SK-N-SH treated with all-trans-retinoic acid at 6 μM for 48 hours (cell line): Measurements from ENCODE around the gene ROCK1.

ENCODE experiments used
- ATAC-seq: fragments of 200-7000 bp; cut with Tn5 transposase; 3 replicates; pipeline ENCODE4 v1.9.1; 2020; ENCODE audit warnings: mild to moderate bottlenecking, moderate library complexity
- ARNTL ChIP-seq: fragments of 450-650 bp; formaldehyde crosslinking; IDR thresholded peaks from 2 replicates; pipeline ENCODE4 v1.5.0; 2020; ENCODE audit warnings: low read depth, mild to moderate bottlenecking, moderate library complexity, borderline replicate concordance
- BACH2 ChIP-seq: fragments of 250-450 bp; sonication (Bioruptor Pico); IDR thresholded peaks from 2 replicates; pipeline ENCODE4 v1.9.0; 2021; ENCODE audit warnings: mild to moderate bottlenecking, borderline replicate concordance
- CREB5 ChIP-seq: fragments of 250-450 bp; sonication (Bioruptor Pico); IDR thresholded peaks from 2 replicates; pipeline ENCODE4 v1.5.1; 2020; ENCODE audit warnings: low read depth, mild to moderate bottlenecking, moderate library complexity
- CSDC2 ChIP-seq: fragments of 250-450 bp; sonication (Bioruptor Pico); IDR thresholded peaks from 2 replicates; pipeline ENCODE4 v1.5.0; 2020; ENCODE audit warnings: mild to moderate bottlenecking, moderate library complexity
- CSRNP3 ChIP-seq: fragments of 250-450 bp; sonication (Bioruptor Pico); IDR thresholded peaks from 2 replicates; pipeline ENCODE4 v1.5.1; 2021; ENCODE audit warnings: mild to moderate bottlenecking, moderate library complexity
- ESRRG ChIP-seq: fragments of 250-450 bp; sonication (Bioruptor Pico); IDR thresholded peaks from 2 replicates; pipeline ENCODE4 v1.6.1; 2021; ENCODE audit warnings: mild to moderate bottlenecking
- GLIS3 ChIP-seq: fragments of 250-450 bp; sonication (Bioruptor Pico); IDR thresholded peaks from 2 replicates; pipeline ENCODE4 v1.5.0; 2020; ENCODE audit warnings: mild to moderate bottlenecking, moderate library complexity
- ISL1 ChIP-seq: fragments of 250-450 bp; sonication (Bioruptor Pico); IDR thresholded peaks from 2 replicates; pipeline ENCODE4 v2.1.2; 2022; ENCODE audit warnings: mild to moderate bottlenecking, moderate library complexity
- OSR1 ChIP-seq: fragments of 250-450 bp; sonication (Bioruptor Pico); IDR thresholded peaks from 2 replicates; pipeline ENCODE4 v1.8.0; 2022; ENCODE audit warnings: moderate library complexity, mild to moderate bottlenecking, inconsistent platforms
- POU6F1 ChIP-seq: fragments of 250-450 bp; sonication (Bioruptor Pico); IDR thresholded peaks from 2 replicates; pipeline ENCODE4 v1.8.0; 2021; ENCODE audit warnings: low read depth, mild to moderate bottlenecking, moderate library complexity, borderline replicate concordance
- PPARA ChIP-seq: fragments of 250-450 bp; sonication (Bioruptor Pico); IDR thresholded peaks from 2 replicates; pipeline ENCODE4 v1.5.0; 2020; ENCODE audit warnings: mild to moderate bottlenecking, borderline replicate concordance
- RARB ChIP-seq: fragments of 250-450 bp; sonication (Bioruptor Pico); IDR thresholded peaks from 2 replicates; pipeline ENCODE4 v1.8.0; 2021; ENCODE audit warnings: mild to moderate bottlenecking, moderate library complexity
- SNAI2 ChIP-seq: fragments of 250-450 bp; sonication (Bioruptor Pico); IDR thresholded peaks from 2 replicates; pipeline ENCODE4 v1.5.0; 2020; ENCODE audit warnings: mild to moderate bottlenecking, moderate library complexity
- TCF4 ChIP-seq: fragments of 250-450 bp; sonication (Bioruptor Pico); IDR thresholded peaks from 2 replicates; pipeline ENCODE4 v1.8.0; 2021; ENCODE audit warnings: mild to moderate bottlenecking, moderate library complexity, borderline replicate concordance
- TOX ChIP-seq: fragments of 250-450 bp; sonication (Bioruptor Pico); IDR thresholded peaks from 2 replicates; pipeline ENCODE4 v1.8.0; 2021; ENCODE audit warnings: mild to moderate bottlenecking, moderate library complexity, borderline replicate concordance
- TSHZ2 ChIP-seq: fragments of 250-450 bp; sonication (Bioruptor Pico); IDR thresholded peaks from 2 replicates; pipeline ENCODE4 v1.5.0; 2020; ENCODE audit warnings: mild to moderate bottlenecking, moderate library complexity
- ZFP3 ChIP-seq: fragments of 250-450 bp; sonication (Bioruptor Pico); IDR thresholded peaks from 2 replicates; pipeline ENCODE4 v1.5.0; 2020; ENCODE audit warnings: mild to moderate bottlenecking, moderate library complexity
- ZFP30 ChIP-seq: fragments of 450-650 bp; formaldehyde crosslinking; IDR thresholded peaks from 2 replicates; pipeline ENCODE4 v1.5.0; 2022; ENCODE audit warnings: mild to moderate bottlenecking, moderate library complexity
- ZNF565 ChIP-seq: fragments of 450-650 bp; formaldehyde crosslinking; conservative IDR thresholded peaks from 2 replicates; pipeline ENCODE4 v1.5.0; 2020; ENCODE audit warnings: low read depth, mild to moderate bottlenecking, moderate library complexity
- ZNF70 ChIP-seq: fragments of 450-650 bp; formaldehyde crosslinking; IDR thresholded peaks from 2 replicates; pipeline ENCODE4 v1.5.0; 2020; ENCODE audit warnings: mild to moderate bottlenecking, moderate library complexity

Gene ROCK1

GRCh38 chr18:21084511-21085078 is 27.0 kb downstream of the ROCK1 start:
- TF ChIP-seq TOX (CRISPR knock-in tag) (no peak), CSDC2 (no peak), ESRRG (CRISPR knock-in tag) (no peak), ZNF70 (CRISPR knock-in tag) (no peak), TCF4 (no peak), PPARA (CRISPR knock-in tag) (no peak), ARNTL (no peak), ZNF565 (CRISPR knock-in tag) (no peak)
- ATAC-seq: no peak

GRCh38 chr18:21083017-21083416 is 28.6 kb downstream of the ROCK1 start:
- no peak for TF ChIP-seq ISL1
- TF ChIP-seq CSRNP3 (CRISPR knock-in tag): no peak
- TF ChIP-seq ZNF70 (CRISPR knock-in tag): no peak
- TF ChIP-seq RARB (CRISPR knock-in tag): no peak
- TF ChIP-seq TOX (CRISPR knock-in tag): no peak
- no peak for TF ChIP-seq TCF4
- TF ChIP-seq POU6F1 (CRISPR knock-in tag): no peak
- no peak for TF ChIP-seq CSDC2
- TF ChIP-seq ZFP30 (CRISPR knock-in tag): no peak
- no peak for TF ChIP-seq GLIS3 (CRISPR knock-in tag)
- no peak for TF ChIP-seq ARNTL
- TF ChIP-seq OSR1 (CRISPR knock-in tag): no peak
- TF ChIP-seq CREB5 (CRISPR knock-in tag): no peak
- TF ChIP-seq ZNF565 (CRISPR knock-in tag): no peak
- no peak for TF ChIP-seq TSHZ2 (CRISPR knock-in tag)
- TF ChIP-seq ZFP3 (CRISPR knock-in tag): no peak
- no peak for TF ChIP-seq PPARA (CRISPR knock-in tag)
- no peak for ATAC-seq

GRCh38 chr18:21081426-21081825 is 30.2 kb downstream of the ROCK1 start:
- no peak for ATAC-seq
- TF ChIP-seq OSR1 (CRISPR knock-in tag): no peak
- no peak for TF ChIP-seq ZNF565 (CRISPR knock-in tag)
- no peak for TF ChIP-seq TOX (CRISPR knock-in tag)
- TF ChIP-seq POU6F1 (CRISPR knock-in tag): no peak
- TF ChIP-seq CREB5 (CRISPR knock-in tag): no peak
- no peak for TF ChIP-seq ARNTL
- no peak for TF ChIP-seq CSDC2
- TF ChIP-seq ISL1: no peak
- TF ChIP-seq BACH2: no peak
- no peak for TF ChIP-seq TSHZ2 (CRISPR knock-in tag)
- TF ChIP-seq ESRRG (CRISPR knock-in tag): no peak
- TF ChIP-seq PPARA (CRISPR knock-in tag): no peak
- TF ChIP-seq GLIS3 (CRISPR knock-in tag): no peak
- TF ChIP-seq CSRNP3 (CRISPR knock-in tag): no peak
- TF ChIP-seq RARB (CRISPR knock-in tag): no peak
- no peak for TF ChIP-seq ZNF70 (CRISPR knock-in tag)
- TF ChIP-seq SNAI2: no peak
- no peak for TF ChIP-seq ZFP3 (CRISPR knock-in tag)
- no peak for TF ChIP-seq ZFP30 (CRISPR knock-in tag)
